ENCODE data around the gene TAS2R1.
"Not testable (repeated sequence)": the region's sequence is repeated elsewhere in the genome, so short reads cannot be mapped to it uniquely, and the experiment has no call there.

Gene TAS2R1

DNA sequence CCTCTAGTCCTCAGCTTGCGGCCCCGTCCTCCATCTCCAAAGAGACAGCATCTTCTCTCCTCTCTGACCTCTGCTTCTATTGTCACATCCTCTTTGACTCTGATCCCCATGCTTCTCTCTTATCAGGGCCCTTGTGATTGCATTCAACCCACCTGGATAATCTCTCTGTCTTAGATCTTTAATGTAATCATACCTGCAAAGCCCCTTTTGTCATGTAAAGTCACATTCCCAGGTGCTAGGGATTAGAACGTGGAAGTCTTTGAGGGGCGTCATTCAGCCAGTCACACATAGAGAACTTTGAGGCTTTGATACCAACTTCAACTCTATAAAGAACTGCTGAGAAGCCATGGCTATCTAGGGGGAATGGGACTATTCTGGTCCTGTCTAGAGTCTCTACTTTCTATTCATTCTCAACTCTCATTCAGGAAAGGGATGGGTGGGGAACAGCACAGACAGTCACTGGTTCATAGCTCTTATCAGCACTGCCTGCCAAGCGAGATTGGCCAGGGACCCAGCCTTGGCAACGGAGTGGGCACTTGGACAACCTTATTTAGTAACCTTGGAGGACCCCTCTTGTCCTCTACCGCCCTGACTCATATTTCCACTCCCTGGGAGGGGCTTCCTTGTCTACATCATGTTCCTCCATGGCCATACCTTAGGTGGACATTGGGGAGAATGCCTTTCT is 29.0 kb downstream of the TAS2R1 start:
- no peak overlapping the region for H3K4me3 ChIP-seq (ENCODE audit: low read length, poor library complexity, severe bottlenecking)
- H3K79me2 ChIP-seq (ENCODE audit: insufficient read depth, low read length) = no peaks in the 10 kb centered on the region
- H3K9me3 ChIP-seq (ENCODE audit: insufficient read depth, low read depth, low read length) = no peaks in the 10 kb centered on the region
- H3K9me2 ChIP-seq (replicated peaks; ENCODE audit: low read depth, low read length) = no peaks in the 10 kb centered on the region
- H3K4me2 ChIP-seq (ENCODE audit: low read depth, low read length, poor library complexity, severe bottlenecking) = no peak overlapping the region
- no peak overlapping the region for H2AFZ ChIP-seq (ENCODE audit: low read length)
- H3K4me1 ChIP-seq (ENCODE audit: insufficient read depth, low read length, poor library complexity, severe bottlenecking) = no peaks in the 10 kb centered on the region
- H3K27me3 ChIP-seq (ENCODE audit: insufficient read depth, low read length, poor library complexity, severe bottlenecking) = no peaks in the 10 kb centered on the region
- no peak overlapping the region for H3K9ac ChIP-seq (ENCODE audit: low read depth, low read length, poor library complexity, severe bottlenecking)
- H4K20me1 ChIP-seq (ENCODE audit: insufficient read depth, low read length, poor library complexity, severe bottlenecking) = no peaks in the 10 kb centered on the region
- TF ChIP-seq, protein P1, sequence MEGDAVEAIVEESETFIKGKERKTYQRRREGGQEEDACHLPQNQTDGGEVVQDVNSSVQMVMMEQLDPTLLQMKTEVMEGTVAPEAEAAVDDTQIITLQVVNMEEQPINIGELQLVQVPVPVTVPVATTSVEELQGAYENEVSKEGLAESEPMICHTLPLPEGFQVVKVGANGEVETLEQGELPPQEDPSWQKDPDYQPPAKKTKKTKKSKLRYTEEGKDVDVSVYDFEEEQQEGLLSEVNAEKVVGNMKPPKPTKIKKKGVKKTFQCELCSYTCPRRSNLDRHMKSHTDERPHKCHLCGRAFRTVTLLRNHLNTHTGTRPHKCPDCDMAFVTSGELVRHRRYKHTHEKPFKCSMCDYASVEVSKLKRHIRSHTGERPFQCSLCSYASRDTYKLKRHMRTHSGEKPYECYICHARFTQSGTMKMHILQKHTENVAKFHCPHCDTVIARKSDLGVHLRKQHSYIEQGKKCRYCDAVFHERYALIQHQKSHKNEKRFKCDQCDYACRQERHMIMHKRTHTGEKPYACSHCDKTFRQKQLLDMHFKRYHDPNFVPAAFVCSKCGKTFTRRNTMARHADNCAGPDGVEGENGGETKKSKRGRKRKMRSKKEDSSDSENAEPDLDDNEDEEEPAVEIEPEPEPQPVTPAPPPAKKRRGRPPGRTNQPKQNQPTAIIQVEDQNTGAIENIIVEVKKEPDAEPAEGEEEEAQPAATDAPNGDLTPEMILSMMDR (conservative IDR thresholded peaks at IDR 0.05; ENCODE audit: low read length) = no peak
- no peak for TF ChIP-seq EZH2phosphoT487 (IDR thresholded peaks at IDR 0.05; ENCODE audit: borderline replicate concordance)
- no peaks in the 10 kb centered on the region for H3K36me3 ChIP-seq (ENCODE audit: insufficient read depth, low read length)
- H3F3A ChIP-seq (ENCODE audit: low read depth) = no peaks in the 10 kb centered on the region

DNA sequence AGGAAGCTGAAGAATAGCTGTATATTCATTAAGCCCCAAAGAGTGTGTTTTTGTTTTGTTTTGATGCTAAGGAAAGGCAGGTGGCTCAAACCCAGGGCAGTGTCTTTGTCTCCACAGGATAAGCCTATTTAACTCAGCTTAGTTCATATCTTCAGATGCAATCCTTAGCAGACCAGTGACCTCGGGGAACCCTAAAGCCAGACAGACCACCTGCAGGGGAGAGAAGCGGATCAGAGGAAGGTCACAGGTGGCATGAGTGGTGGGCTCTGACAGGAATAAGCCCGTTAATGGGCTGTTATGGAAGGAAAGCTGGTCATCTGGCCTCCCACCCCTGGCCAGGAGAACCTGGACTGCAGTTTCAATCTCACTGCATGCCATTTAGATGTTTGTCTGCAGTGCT is 30.8 kb downstream of the TAS2R1 start:
- no peaks in the 10 kb centered on the region for H3K79me2 ChIP-seq (ENCODE audit: insufficient read depth, low read length)
- H2AFZ ChIP-seq (ENCODE audit: low read length) = no peak overlapping the region
- H3K9ac ChIP-seq (ENCODE audit: low read depth, low read length, poor library complexity, severe bottlenecking) = no peak overlapping the region
- TF ChIP-seq EZH2phosphoT487 (IDR thresholded peaks at IDR 0.05; ENCODE audit: borderline replicate concordance) = no peak
- TF ChIP-seq, protein P1 (conservative IDR thresholded peaks at IDR 0.05; ENCODE audit: low read length) = no peak
- no peaks in the 10 kb centered on the region for H3K4me1 ChIP-seq (ENCODE audit: insufficient read depth, low read length, poor library complexity, severe bottlenecking)
- H3K36me3 ChIP-seq (ENCODE audit: insufficient read depth, low read length) = no peaks in the 10 kb centered on the region
- H4K20me1 ChIP-seq (ENCODE audit: insufficient read depth, low read length, poor library complexity, severe bottlenecking) = no peaks in the 10 kb centered on the region
- H3K9me3 ChIP-seq (ENCODE audit: insufficient read depth, low read depth, low read length) = no peaks in the 10 kb centered on the region
- H3K27me3 ChIP-seq (ENCODE audit: insufficient read depth, low read length, poor library complexity, severe bottlenecking) = no peaks in the 10 kb centered on the region
- no peaks in the 10 kb centered on the region for H3F3A ChIP-seq (ENCODE audit: low read depth)
- H3K4me2 ChIP-seq (ENCODE audit: low read depth, low read length, poor library complexity, severe bottlenecking) = no peak overlapping the region
- no peak overlapping the region for H3K4me3 ChIP-seq (ENCODE audit: low read length, poor library complexity, severe bottlenecking)
- H3K9me2 ChIP-seq (replicated peaks; ENCODE audit: low read depth, low read length) = no peaks in the 10 kb centered on the region

DNA sequence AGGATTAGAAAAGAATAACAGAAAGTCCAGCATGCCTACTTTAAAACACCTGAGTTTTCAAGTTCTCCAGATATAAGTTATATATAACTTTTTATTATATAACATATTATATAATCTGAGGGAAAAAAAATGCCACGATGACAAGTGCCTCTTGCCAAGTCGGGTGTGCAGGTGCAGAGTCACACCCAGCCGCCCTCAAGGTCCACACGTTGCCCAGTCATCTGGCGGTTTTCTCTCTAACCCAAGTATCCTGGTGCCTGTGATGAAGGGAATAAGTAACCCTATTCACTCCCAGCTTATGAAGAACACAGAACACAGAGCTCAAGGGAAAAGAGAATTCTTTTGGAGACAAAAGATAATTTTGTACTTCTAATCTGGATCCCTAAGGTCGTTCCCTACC is 31.8 kb downstream of the TAS2R1 start:
- not testable (repeated sequence) for H3K9me3 ChIP-seq (ENCODE audit: insufficient read depth, low read depth, low read length); H3K79me2 ChIP-seq (ENCODE audit: insufficient read depth, low read length); H3K4me2 ChIP-seq (ENCODE audit: low read depth, low read length, poor library complexity, severe bottlenecking); H3K9ac ChIP-seq (ENCODE audit: low read depth, low read length, poor library complexity, severe bottlenecking); H3F3A ChIP-seq (ENCODE audit: low read depth); H3K27me3 ChIP-seq (ENCODE audit: insufficient read depth, low read length, poor library complexity, severe bottlenecking); H4K20me1 ChIP-seq (ENCODE audit: insufficient read depth, low read length, poor library complexity, severe bottlenecking); H3K4me3 ChIP-seq (ENCODE audit: low read length, poor library complexity, severe bottlenecking); H2AFZ ChIP-seq (ENCODE audit: low read length); H3K36me3 ChIP-seq (ENCODE audit: insufficient read depth, low read length); H3K4me1 ChIP-seq (ENCODE audit: insufficient read depth, low read length, poor library complexity, severe bottlenecking); H3K9me2 ChIP-seq (replicated peaks; ENCODE audit: low read depth, low read length)

DNA sequence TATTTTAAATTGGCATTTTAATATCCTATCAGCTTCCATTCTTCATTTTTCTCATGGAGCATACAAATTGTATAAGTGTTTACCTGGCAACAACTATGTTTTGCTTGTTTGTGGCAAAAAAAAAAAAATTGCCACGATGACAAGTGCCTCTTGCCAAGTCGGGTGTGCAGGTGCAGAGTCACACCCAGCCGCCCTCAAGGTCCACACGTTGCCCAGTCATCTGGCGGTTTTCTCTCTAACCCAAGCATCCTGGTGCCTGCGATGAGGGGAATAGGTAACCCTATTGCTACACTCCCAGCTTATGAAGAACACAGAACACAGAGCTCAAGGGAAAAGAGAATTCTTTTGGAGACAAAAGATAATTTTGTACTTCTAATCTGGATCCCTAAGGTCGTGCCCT is 32.8 kb downstream of the TAS2R1 start:
- H3K4me2 ChIP-seq (ENCODE audit: low read depth, low read length, poor library complexity, severe bottlenecking); H3K4me1 ChIP-seq (ENCODE audit: insufficient read depth, low read length, poor library complexity, severe bottlenecking); H3K27me3 ChIP-seq (ENCODE audit: insufficient read depth, low read length, poor library complexity, severe bottlenecking); H3K9me2 ChIP-seq (replicated peaks; ENCODE audit: low read depth, low read length); H3F3A ChIP-seq (ENCODE audit: low read depth); H3K9ac ChIP-seq (ENCODE audit: low read depth, low read length, poor library complexity, severe bottlenecking); H4K20me1 ChIP-seq (ENCODE audit: insufficient read depth, low read length, poor library complexity, severe bottlenecking); H3K79me2 ChIP-seq (ENCODE audit: insufficient read depth, low read length); H3K36me3 ChIP-seq (ENCODE audit: insufficient read depth, low read length); H2AFZ ChIP-seq (ENCODE audit: low read length); H3K4me3 ChIP-seq (ENCODE audit: low read length, poor library complexity, severe bottlenecking); H3K9me3 ChIP-seq (ENCODE audit: insufficient read depth, low read depth, low read length): not testable (repeated sequence)

Data from Loucy (cell line).